Activated T-cell treated with anti-CD3 and anti-CD28 coated beads, Interleukin-2, amount 50 U/mL, for 24 hours (primary cell): ENCODE results near the gene NIPA2.

Experiments used
- DNase-seq: peaks from one replicate; pipeline ENCODE4 v3.0.0-alpha.2; 2020
- H3K27ac Mint-ChIP-seq: 2 replicates; pipeline ENCODE4 v1.8.0; 2020; ENCODE audit warnings: mild to moderate bottlenecking, mixed read lengths
- H3K27me3 Mint-ChIP-seq: 2 replicates; pipeline ENCODE4 v1.8.0; 2020; ENCODE audit warnings: mixed read lengths
- H3K36me3 Mint-ChIP-seq: 2 replicates; pipeline ENCODE4 v1.8.0; 2020; ENCODE audit warnings: low read depth, mixed read lengths
- H3K4me1 Mint-ChIP-seq: 2 replicates; pipeline ENCODE4 v1.8.0; 2020; ENCODE audit warnings: low read depth, mixed read lengths
- H3K4me3 Mint-ChIP-seq: 2 replicates; pipeline ENCODE4 v1.8.0; 2020; ENCODE audit warnings: mild to moderate bottlenecking, moderate library complexity, mixed read lengths
- H3K9me3 Mint-ChIP-seq: 2 replicates; pipeline ENCODE4 v1.8.0; 2020; ENCODE audit warnings: mixed read lengths

The NIPA2 gene

GRCh38 chr15:22912256-22912655 lies 73.8 kb downstream of the NIPA2 start:
- Mint-ChIP-seq H3K36me3 (peaks cover 37% of the 10 kb centered on the region), H3K27me3 (no peaks in the 10 kb centered on the region)

GRCh38 chr15:22913646-22914380 lies 75.3 kb downstream of the NIPA2 start:
- Mint-ChIP-seq H3K4me1 (no peaks in the 10 kb centered on the region), H3K36me3 (peaks cover 33% of the 10 kb centered on the region), H3K27me3 (no peaks in the 10 kb centered on the region), H3K27ac (no peak overlapping the region), H3K4me3 (no peak overlapping the region), H3K9me3 (no peaks in the 10 kb centered on the region)
- DNase-seq: no peak

More at GRCh38 chr15:22912256-22912655, 73.8 kb downstream of the NIPA2 start:
- no peak for DNase-seq
- H3K27ac Mint-ChIP-seq: no peak overlapping the region
- no peaks in the 10 kb centered on the region for H3K4me1 Mint-ChIP-seq
- H3K9me3 Mint-ChIP-seq: no peaks in the 10 kb centered on the region
- no peak overlapping the region for H3K4me3 Mint-ChIP-seq

- DNase-seq: no peak
- Mint-ChIP-seq H3K4me1 (no peaks in the 10 kb centered on the region), H3K36me3 (peaks cover 21% of the 10 kb centered on the region), H3K9me3 (no peaks in the 10 kb centered on the region), H3K4me3 (no peak overlapping the region), H3K27me3 (no peaks in the 10 kb centered on the region), H3K27ac (no peak overlapping the region)
These were observed 77.5 kb downstream of the NIPA2 start for GRCh38 chr15:22915866-22916515.

GRCh38 chr15:22916606-22917350 lies 78.3 kb downstream of the NIPA2 start:
- Mint-ChIP-seq H3K4me1 (no peaks in the 10 kb centered on the region), H3K4me3 (no peak overlapping the region), H3K9me3 (no peaks in the 10 kb centered on the region), H3K36me3 (peaks cover 21% of the 10 kb centered on the region), H3K27me3 (no peaks in the 10 kb centered on the region), H3K27ac (no peak overlapping the region)
- no peak for DNase-seq

- Mint-ChIP-seq H3K27ac (no peak overlapping the region), H3K4me1 (no peaks in the 10 kb centered on the region), H3K4me3 (no peak overlapping the region), H3K9me3 (no peaks in the 10 kb centered on the region), H3K36me3 (peaks cover 21% of the 10 kb centered on the region), H3K27me3 (no peaks in the 10 kb centered on the region)
- DNase-seq: no peak
These were observed 79.1 kb downstream of the NIPA2 start for GRCh38 chr15:22917556-22917955.
